ENCODE data around the gene RMDN3.

DNA sequence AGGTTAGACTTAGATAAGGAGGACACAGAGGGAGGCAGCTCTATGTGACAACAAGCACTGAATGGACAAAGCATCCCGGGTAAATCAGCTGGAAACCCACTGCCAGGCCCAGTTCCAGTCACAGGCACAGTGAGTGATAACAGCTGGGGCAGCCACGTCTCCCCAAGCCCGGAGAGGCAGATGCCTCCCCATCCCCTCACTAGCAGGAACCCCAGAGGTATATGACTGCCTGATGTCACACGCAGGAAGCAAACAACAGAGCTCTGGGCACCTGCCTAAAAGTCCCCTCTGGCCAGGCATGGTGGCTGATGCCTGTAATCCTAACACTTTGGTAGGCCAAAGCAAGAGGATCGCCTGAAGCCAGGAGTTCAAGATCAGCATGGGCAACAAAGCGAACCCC lies 32.9 kb upstream of the RMDN3 start:
- TF ChIP-seq EP300 (IDR thresholded peaks at IDR 0.05) (no peak), CTCF (IDR thresholded peaks at IDR 0.05) (no peak)
